HG03066 (cell line): Measurements from ENCODE around the gene MT1X.

Experiments
- ATAC-seq: cut with Tn5 transposase; IDR thresholded peaks from one replicate; pipeline ENCODE4 v1.9.1; 2021; ENCODE audit warnings: low read depth; ENCODE audit not compliant: unreplicated experiment

The MT1X gene

GRCh38 chr16:56681939-56682702, at the start of gene MT1X:
MT1X (plus strand) TSS chr16:56682470; CDS start chr16:56682541, 71 bp downstream.
- peak; percentile 98 for ATAC-seq

- ATAC-seq = no peak
Measured at GRCh38 chr16:56632848-56633365, 49.4 kb upstream of the MT1X start.

- ATAC-seq = no peak
Measured at GRCh38 chr16:56633535-56633934, 48.7 kb upstream of the MT1X start.

GRCh38 chr16:56634715-56635440, 47.4 kb upstream of the MT1X start:
- no peak for ATAC-seq

GRCh38 chr16:56635441-56635967, 46.8 kb upstream of the MT1X start:
- no peak for ATAC-seq

- no peak for ATAC-seq
Measured at GRCh38 chr16:56636616-56637413, 45.5 kb upstream of the MT1X start.

- ATAC-seq = no peak
Measured at GRCh38 chr16:56637814-56638750, 44.2 kb upstream of the MT1X start, which contains the start of gene MT1A. MT1A (plus strand) TSS chr16:56638666; CDS start chr16:56638739, 73 bp downstream.

GRCh38 chr16:56639045-56639444, 43.2 kb upstream of the MT1X start:
- no peak for ATAC-seq

GRCh38 chr16:56640076-56640475, 42.2 kb upstream of the MT1X start:
- ATAC-seq = no peak

GRCh38 chr16:56641166-56641565, 41.1 kb upstream of the MT1X start:
- ATAC-seq = no peak

- ATAC-seq = no peak
Measured at GRCh38 chr16:56643080-56643778, 39.0 kb upstream of the MT1X start.

GRCh38 chr16:56643833-56644232, 38.4 kb upstream of the MT1X start:
- ATAC-seq = no peak

GRCh38 chr16:56645311-56645710, 37.0 kb upstream of the MT1X start:
- ATAC-seq = no peak

GRCh38 chr16:56645838-56646237, 36.4 kb upstream of the MT1X start:
- no peak for ATAC-seq

- ATAC-seq = no peak
Measured at GRCh38 chr16:56647641-56648431, 34.4 kb upstream of the MT1X start.

- no peak for ATAC-seq
Measured at GRCh38 chr16:56649271-56649670, 33.0 kb upstream of the MT1X start.

GRCh38 chr16:56649820-56650219, 32.5 kb upstream of the MT1X start:
- no peak for ATAC-seq

- no peak for ATAC-seq
Measured at GRCh38 chr16:56651586-56651985, 30.7 kb upstream of the MT1X start, which contains the start of gene MT1B. MT1B (plus strand) TSS chr16:56651886; CDS start chr16:56651954, 68 bp downstream.
